ENCODE measurements around the gene ECE1. TPM values are rescaled to one million over a fixed set of nuclear protein-coding genes. Genes with fewer than 3 reads are reported as not detected.
A peak's percentile ranks its signal among the peaks of the same experiment; 100 is the strongest.
"Not testable (repeated sequence)": the region's sequence is repeated elsewhere in the genome, so short reads cannot be mapped to it uniquely, and the experiment has no call there.

Gene ECE1
- total and polyA plus RNA-seq, 2 experiments from 2014 or later = 82.3 to 100 TPM

DNA sequence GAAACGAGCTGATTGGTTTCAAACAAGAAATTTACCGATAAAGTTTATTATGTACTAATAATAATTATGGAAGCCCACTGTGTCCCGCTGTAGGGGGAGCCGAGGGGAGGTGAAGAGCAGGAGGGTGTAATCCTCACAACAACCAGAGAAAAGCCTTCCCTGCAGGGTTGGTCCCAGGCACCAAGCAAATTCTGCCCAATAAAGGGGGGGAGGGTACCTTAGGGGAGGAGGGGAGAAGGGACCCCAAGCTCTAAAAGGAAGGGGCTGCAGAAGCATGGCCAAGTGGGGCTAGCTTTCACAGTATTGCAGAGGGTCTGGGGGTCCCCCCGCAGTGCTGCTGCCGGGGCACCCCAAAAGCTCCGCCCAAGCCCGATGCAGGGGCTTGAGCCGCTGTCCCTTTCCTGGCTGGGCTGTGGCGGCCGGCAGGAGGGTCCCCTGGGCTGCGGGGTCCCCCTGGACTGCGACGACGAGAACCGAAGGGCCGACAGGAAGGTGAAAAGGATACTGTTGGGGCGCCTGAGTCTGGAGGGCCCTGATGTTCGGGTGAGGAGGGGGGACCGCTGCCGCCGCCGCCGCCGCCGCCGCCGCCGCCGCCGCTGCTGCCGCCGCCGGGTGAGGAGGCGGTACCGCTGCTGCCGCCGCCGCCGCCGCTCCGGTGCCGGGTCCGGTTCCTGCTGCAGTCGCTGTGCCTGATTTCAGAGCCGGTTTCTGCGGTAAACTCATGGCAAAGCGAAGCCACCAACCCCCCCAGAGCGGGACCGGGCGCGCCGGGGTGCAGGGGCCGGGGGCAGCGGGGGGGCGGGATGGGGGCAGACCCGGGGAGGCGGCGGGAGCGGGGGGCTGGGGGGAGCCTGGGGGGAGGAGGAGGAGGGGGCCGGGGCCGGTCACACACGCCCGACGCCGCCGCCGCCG is 114.3 kb downstream of the ECE1 start:
- peak; percentile 65 for DNase-seq
- H3K4me3 ChIP-seq = peak overlapping the region; percentile 89
- H3K9ac ChIP-seq = peak overlapping the region; percentile 93
- in situ Hi-C loops (cut with MboI) = loop anchor here (25.0 kb wide), 2 partner anchors 189 to 639 kb away; no protein-coding TSS in a partner anchor
- H2AFZ ChIP-seq = peak overlapping the region; percentile 47
- H3K27ac ChIP-seq = peak overlapping the region; percentile 87
- peaks cover 29% of the 10 kb centered on the region for H3F3A ChIP-seq (ENCODE audit: insufficient read depth)
- H3K9me2 ChIP-seq (ENCODE audit: insufficient read depth) = no peaks in the 10 kb centered on the region
- TF ChIP-seq EZH2 (IDR thresholded peaks at IDR 0.05; ENCODE audit: insufficient read depth, poor library complexity, severe bottlenecking) = no peak
- no peak for TF ChIP-seq EZH2phosphoT487 (IDR thresholded peaks at IDR 0.05; ENCODE audit: insufficient read depth, low read depth)
- no peaks in the 10 kb centered on the region for H4K20me1 ChIP-seq (ENCODE audit: insufficient read depth)
- no peaks in the 10 kb centered on the region for H3K36me3 ChIP-seq (ENCODE audit: low read depth)
- 2% methylated on average over 13 to 33 of the region's 69 CpGs for WGBS, 2 experiments (ENCODE audit: low coverage in 1 of 2, low lambda C conversion rate in 2 of 2, missing lambda C conversion rate in 2 of 2)
- peaks cover 12% of the 10 kb centered on the region for H3K4me1 ChIP-seq (ENCODE audit: insufficient read depth)
- H3K27me3 ChIP-seq (replicated peaks; ENCODE audit: insufficient read depth) = no peaks in the 10 kb centered on the region
- peaks cover 51% of the 10 kb centered on the region for H3K79me2 ChIP-seq (ENCODE audit: insufficient read depth)
- no peaks in the 10 kb centered on the region for H3K9me3 ChIP-seq (ENCODE audit: low read depth)
- peak overlapping the region; percentile 98 for H3K4me2 ChIP-seq (ENCODE audit: unreplicated experiment)

DNA sequence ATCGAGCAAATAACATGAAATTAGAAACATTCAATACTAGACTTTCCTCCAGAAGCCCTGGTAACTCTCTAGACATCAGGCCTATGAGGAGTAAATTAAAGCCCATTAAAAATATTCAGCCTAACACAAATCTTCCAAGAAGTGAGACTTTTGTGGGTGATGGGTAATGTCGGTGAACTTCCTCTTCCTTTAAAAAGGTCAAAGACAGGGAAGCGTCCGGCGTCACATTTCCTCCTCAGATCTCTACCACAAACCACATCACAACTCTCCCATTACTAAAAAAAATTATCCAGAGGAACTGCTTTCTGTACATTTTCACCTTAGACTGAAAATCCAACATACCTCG is 115.0 kb downstream of the ECE1 start:
- Histone ChIP-seq H3K9me3 (ENCODE audit: low read depth) (no peaks in the 10 kb centered on the region), H3K79me2 (ENCODE audit: insufficient read depth) (peaks cover 57% of the 10 kb centered on the region), H3K4me1 (ENCODE audit: insufficient read depth) (peaks cover 12% of the 10 kb centered on the region), H3K9ac (peak overlapping the region; percentile 93), H3K27ac (peak overlapping the region; percentile 87), H3K9me2 (ENCODE audit: insufficient read depth) (no peaks in the 10 kb centered on the region), H3K4me3 (peak overlapping the region; percentile 89), H2AFZ (peak overlapping the region; percentile 47), H3K36me3 (ENCODE audit: low read depth) (no peaks in the 10 kb centered on the region; the same call in 1 of the 2 replicates), H3K4me2 (ENCODE audit: unreplicated experiment) (peak overlapping the region; percentile 98), H3F3A (ENCODE audit: insufficient read depth) (peaks cover 34% of the 10 kb centered on the region), H4K20me1 (ENCODE audit: insufficient read depth) (no peaks in the 10 kb centered on the region), H3K27me3 (replicated peaks; ENCODE audit: insufficient read depth) (no peaks in the 10 kb centered on the region)
- 1% methylated on average over 6 of the region's 6 CpGs for WGBS, 2 experiments (ENCODE audit: low coverage in 1 of 2, low lambda C conversion rate in 2 of 2, missing lambda C conversion rate in 2 of 2)
- peak; percentile 75 for DNase-seq
- in situ Hi-C loops (cut with MboI) = loop anchor here (25.0 kb wide), 2 partner anchors 188 to 638 kb away; no protein-coding TSS in a partner anchor
- no peak for TF ChIP-seq EZH2phosphoT487 (IDR thresholded peaks at IDR 0.05; ENCODE audit: insufficient read depth, low read depth)
- TF ChIP-seq EZH2 (IDR thresholded peaks at IDR 0.05; ENCODE audit: insufficient read depth, poor library complexity, severe bottlenecking) = no peak

DNA sequence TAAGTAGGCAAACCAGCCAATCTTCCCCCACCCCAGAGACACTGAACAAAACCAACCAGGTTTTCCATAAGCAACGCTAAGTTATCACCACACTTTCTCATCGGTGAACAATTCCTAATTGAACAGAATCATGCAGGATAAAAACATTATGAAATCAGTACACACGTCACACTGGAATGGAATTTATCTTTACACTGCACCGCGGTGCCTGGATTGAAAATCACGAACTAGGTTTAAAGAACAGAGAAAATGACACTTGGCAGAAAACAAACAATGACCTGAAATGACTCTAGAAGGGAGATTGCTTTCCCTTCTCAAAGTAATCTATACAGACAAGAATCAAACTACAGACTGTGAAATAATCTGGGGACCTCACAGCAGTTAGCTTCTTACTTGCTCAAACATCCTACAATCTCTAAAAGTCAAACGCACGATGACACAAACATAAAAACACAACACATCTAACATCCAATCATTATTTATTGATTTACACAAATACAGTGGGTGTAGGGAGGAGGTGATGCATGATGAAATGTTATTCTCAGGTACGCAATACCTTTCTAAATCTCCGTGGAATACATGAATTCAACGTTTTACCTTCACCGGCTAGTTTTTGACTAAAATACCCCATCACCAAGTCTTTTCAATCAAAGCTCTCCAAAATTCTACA is 115.5 kb downstream of the ECE1 start:
- peak overlapping the region; percentile 47 for H2AFZ ChIP-seq
- in situ Hi-C loops (cut with MboI) = loop anchor here (25.0 kb wide), 2 partner anchors 187 to 637 kb away; no protein-coding TSS in a partner anchor
- peaks cover 12% of the 10 kb centered on the region for H3K4me1 ChIP-seq (ENCODE audit: insufficient read depth)
- peak overlapping the region; percentile 89 for H3K4me3 ChIP-seq
- no peaks in the 10 kb centered on the region; the same call in 1 of the 2 replicates for H3K36me3 ChIP-seq (ENCODE audit: low read depth)
- H3F3A ChIP-seq (ENCODE audit: insufficient read depth) = peaks cover 34% of the 10 kb centered on the region
- H3K9ac ChIP-seq = peak overlapping the region; percentile 93
- no peaks in the 10 kb centered on the region for H3K9me2 ChIP-seq (ENCODE audit: insufficient read depth)
- no peaks in the 10 kb centered on the region for H3K9me3 ChIP-seq (ENCODE audit: low read depth)
- WGBS, 2 experiments (ENCODE audit: low coverage in 1 of 2, low lambda C conversion rate in 2 of 2, missing lambda C conversion rate in 2 of 2) = 4 to 5% methylated on average over 12 of the region's 12 CpGs
- TF ChIP-seq EZH2phosphoT487 (IDR thresholded peaks at IDR 0.05; ENCODE audit: insufficient read depth, low read depth) = no peak
- no peak for TF ChIP-seq EZH2 (IDR thresholded peaks at IDR 0.05; ENCODE audit: insufficient read depth, poor library complexity, severe bottlenecking)
- H3K4me2 ChIP-seq (ENCODE audit: unreplicated experiment) = peak overlapping the region; percentile 98
- peak; percentile 86 for DNase-seq
- no peaks in the 10 kb centered on the region for H4K20me1 ChIP-seq (ENCODE audit: insufficient read depth)
- no peaks in the 10 kb centered on the region for H3K27me3 ChIP-seq (replicated peaks; ENCODE audit: insufficient read depth)
- peaks cover 62% of the 10 kb centered on the region for H3K79me2 ChIP-seq (ENCODE audit: insufficient read depth)
- H3K27ac ChIP-seq = peak overlapping the region; percentile 87

DNA sequence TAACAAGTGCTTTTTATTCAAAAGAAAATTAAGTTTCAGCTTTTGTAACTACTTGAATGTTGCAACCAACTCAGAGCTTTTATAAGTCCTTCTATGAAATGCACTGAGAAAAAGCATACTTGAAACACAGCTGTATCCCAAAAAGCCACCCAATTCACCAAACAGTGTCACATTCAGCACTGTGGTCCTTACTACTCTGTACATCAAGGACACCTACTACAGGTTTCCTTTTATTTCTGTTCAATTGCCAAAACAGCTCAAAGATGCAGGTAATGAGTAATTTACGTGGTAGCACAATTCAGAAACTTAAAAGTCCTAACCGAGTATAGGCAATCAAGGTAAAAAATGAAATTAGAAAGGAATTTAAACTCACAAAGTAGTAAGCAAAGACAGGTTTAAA is 116.0 kb downstream of the ECE1 start:
- peak; percentile 30 for DNase-seq
- TF ChIP-seq EZH2phosphoT487 (IDR thresholded peaks at IDR 0.05; ENCODE audit: insufficient read depth, low read depth) = no peak
- no peak for TF ChIP-seq EZH2 (IDR thresholded peaks at IDR 0.05; ENCODE audit: insufficient read depth, poor library complexity, severe bottlenecking)
- in situ Hi-C loops (cut with MboI) = no loop called here
- WGBS, 2 experiments (ENCODE audit: low coverage in 1 of 2, low lambda C conversion rate in 2 of 2, missing lambda C conversion rate in 2 of 2) = 27 to 40% methylated on average over 2 of the region's 2 CpGs
- no peaks in the 10 kb centered on the region for H3K27me3 ChIP-seq (replicated peaks; ENCODE audit: insufficient read depth)
- peaks cover 12% of the 10 kb centered on the region for H3K4me1 ChIP-seq (ENCODE audit: insufficient read depth)
- H3F3A ChIP-seq (ENCODE audit: insufficient read depth) = peaks cover 34% of the 10 kb centered on the region
- H3K9me2 ChIP-seq (ENCODE audit: insufficient read depth) = no peaks in the 10 kb centered on the region
- H3K9ac ChIP-seq = peak overlapping the region; percentile 93
- H3K27ac ChIP-seq = peak overlapping the region; percentile 87
- peaks cover 5% of the 10 kb centered on the region; the same call in 1 of the 2 replicates for H3K36me3 ChIP-seq (ENCODE audit: low read depth)
- peaks cover 68% of the 10 kb centered on the region for H3K79me2 ChIP-seq (ENCODE audit: insufficient read depth)
- H3K9me3 ChIP-seq (ENCODE audit: low read depth) = no peaks in the 10 kb centered on the region
- peak overlapping the region; percentile 98 for H3K4me2 ChIP-seq (ENCODE audit: unreplicated experiment)
- no peaks in the 10 kb centered on the region for H4K20me1 ChIP-seq (ENCODE audit: insufficient read depth)
- peak overlapping the region; percentile 89 for H3K4me3 ChIP-seq
- H2AFZ ChIP-seq = no peak overlapping the region

DNA sequence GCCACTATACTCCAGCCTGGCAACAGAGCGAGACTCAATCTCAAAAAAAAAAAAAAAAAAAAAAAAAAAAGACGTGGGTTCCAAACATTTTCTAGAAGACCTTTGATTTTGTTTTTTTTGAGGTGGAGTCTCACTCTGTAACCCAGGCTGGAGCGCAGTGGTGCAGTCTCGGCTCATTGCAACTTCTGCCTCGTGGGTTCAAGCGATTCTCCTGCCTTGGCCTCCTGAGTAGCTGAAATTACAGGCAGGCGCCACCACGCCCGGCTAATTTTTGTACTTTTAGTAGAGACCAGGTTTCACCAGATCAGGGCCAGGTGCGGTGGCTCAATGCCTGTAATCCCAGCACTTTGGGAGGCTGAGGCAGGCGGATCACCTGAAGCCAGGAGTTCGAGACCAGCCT is 117.2 kb downstream of the ECE1 start:
- Histone ChIP-seq H3K4me1 (ENCODE audit: insufficient read depth) (peaks cover 12% of the 10 kb centered on the region), H3F3A (ENCODE audit: insufficient read depth) (peaks cover 34% of the 10 kb centered on the region), H3K4me2 (ENCODE audit: unreplicated experiment) (peak overlapping the region; percentile 98), H3K79me2 (ENCODE audit: insufficient read depth) (peaks cover 79% of the 10 kb centered on the region)
- DNase-seq; H3K36me3 ChIP-seq (ENCODE audit: low read depth); H3K4me3 ChIP-seq; H3K9me3 ChIP-seq (ENCODE audit: low read depth); H3K9me2 ChIP-seq (ENCODE audit: insufficient read depth); H3K9ac ChIP-seq; H4K20me1 ChIP-seq (ENCODE audit: insufficient read depth); H2AFZ ChIP-seq; in situ Hi-C loops (cut with MboI); H3K27ac ChIP-seq; H3K27me3 ChIP-seq (replicated peaks; ENCODE audit: insufficient read depth): not testable (repeated sequence)
- 86% methylated on average over 12 of the region's 12 CpGs for WGBS, 2 experiments (ENCODE audit: low coverage in 1 of 2, low lambda C conversion rate in 2 of 2, missing lambda C conversion rate in 2 of 2)

DNA sequence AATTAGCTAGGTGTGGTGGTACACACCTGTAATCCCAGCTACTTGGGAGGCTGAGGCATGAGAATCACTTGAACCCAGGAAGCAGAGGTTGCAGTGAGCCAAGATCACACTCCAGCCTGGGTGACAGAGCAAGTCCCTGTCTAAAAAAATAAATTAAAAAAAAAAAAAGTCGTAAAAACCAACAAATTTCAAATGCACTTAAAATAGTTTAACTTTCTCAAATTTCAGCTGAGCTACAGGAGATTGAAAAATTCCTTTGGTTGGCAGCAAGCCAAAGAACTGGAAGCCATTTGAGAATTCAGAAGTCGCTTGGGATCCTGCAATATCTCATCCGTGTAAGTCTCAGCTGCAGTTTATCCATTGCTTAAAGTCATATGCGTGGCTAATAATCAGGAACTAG is 119.4 kb downstream of the ECE1 start:
- WGBS, 2 experiments (ENCODE audit: low coverage in 1 of 2, low lambda C conversion rate in 2 of 2, missing lambda C conversion rate in 2 of 2) = 18 to 19% methylated on average over 4 of the region's 4 CpGs
- H3K9me2 ChIP-seq (ENCODE audit: insufficient read depth); H3K9me3 ChIP-seq (ENCODE audit: low read depth); H3K4me3 ChIP-seq; H3K27me3 ChIP-seq (replicated peaks; ENCODE audit: insufficient read depth); H4K20me1 ChIP-seq (ENCODE audit: insufficient read depth); in situ Hi-C loops (cut with MboI); H2AFZ ChIP-seq: not testable (repeated sequence)
- peaks cover 14% of the 10 kb centered on the region for H3K4me1 ChIP-seq (ENCODE audit: insufficient read depth)
- peak; percentile 46 for DNase-seq
- H3F3A ChIP-seq (ENCODE audit: insufficient read depth) = peaks cover 34% of the 10 kb centered on the region
- peaks cover 13% of the 10 kb centered on the region for H3K36me3 ChIP-seq (ENCODE audit: low read depth)
- H3K79me2 ChIP-seq (ENCODE audit: insufficient read depth) = peaks cover 100% of the 10 kb centered on the region
- H3K4me2 ChIP-seq (ENCODE audit: unreplicated experiment) = peak overlapping the region; percentile 26
- 0 out of 2 replicates have a peak overlapping the region, but pooled peaks have one; percentile 3 for H3K9ac ChIP-seq
- H3K27ac ChIP-seq = peak overlapping the region; percentile 38
